Transverse colon (tissue), 4 donors: ENCODE data around the gene ZFAND3. TPM values are rescaled to one million over a fixed set of nuclear protein-coding genes. Genes with fewer than 3 reads are reported as not detected.

Experiments
- DNase-seq: peaks from one replicate; pipeline ENCODE4 v3.0.0-alpha.2; 2019
- H3K27ac ChIP-seq, 4 donors: fragments of 200-600 bp; sonication (generic); 2 replicates each; pipeline ENCODE4 v1.5.1; 2016 to 2018; ENCODE audit warnings: inconsistent platforms in 4 of 4
- H3K27me3 ChIP-seq: fragments of 200-600 bp; sonication (generic); 2 replicates; pipeline ENCODE4 v1.5.1; 2017; ENCODE audit warnings: inconsistent platforms
- H3K36me3 ChIP-seq, 4 donors: fragments of 200-600 bp; sonication (generic); 2 replicates each; pipeline ENCODE4 v1.5.1; 2017 to 2019; ENCODE audit warnings: inconsistent platforms in 4 of 4
- H3K4me1 ChIP-seq, 4 donors: fragments of 200-600 bp; sonication (generic); 2 replicates each; pipeline ENCODE4 v1.5.1; 2017 to 2020; ENCODE audit warnings: inconsistent platforms in 4 of 4
- H3K4me3 ChIP-seq, 4 donors: fragments of 200-600 bp; sonication (generic); 1 replicate in 1 of 4; 2 replicates in 3 of 4; pipeline versions ENCODE4 v1.5.1 to v1.6.1; 2017 to 2019; ENCODE audit warnings: inconsistent platforms in 4 of 4
- H3K9me3 ChIP-seq, 2 donors: fragments of 200-600 bp; sonication (generic); 2 replicates each; pipeline ENCODE4 v1.5.1; 2017 to 2019; ENCODE audit warnings: inconsistent platforms in 2 of 2
- EP300 ChIP-seq: sonication (generic); formaldehyde crosslinking; IDR thresholded peaks from one replicate; pipeline ENCODE4 v1.6.1; 2017; ENCODE audit warnings: antibody characterized with exemption, low read depth
- POLR2A ChIP-seq: fragments of 450-650 bp; IDR thresholded peaks from one replicate; pipeline ENCODE4 v1.6.1; 2016; ENCODE audit warnings: antibody characterized with exemption, mild to moderate bottlenecking, moderate library complexity
- POLR2AphosphoS5 ChIP-seq, 3 donors: sonication (generic); formaldehyde crosslinking; IDR thresholded peaks; one replicate each; pipeline ENCODE4 v1.6.1; 2016; ENCODE audit warnings: antibody characterized with exemption in 3 of 3
- WGBS, 2 donors: methylation state at CpG; one replicate each; pipeline ENCODE4 v1.1.5; 2018; ENCODE audit warnings: low coverage in 1 of 2; 5-methylcytosine and 5-hydroxymethylcytosine counted together
- in situ Hi-C, 4 donors: fragments of 200-750 bp; cut with MboI; loops; one replicate each; pipeline versions ENCODE4 v1.15.0 to v1.15.1; 2017; ENCODE audit warnings: low sequenced_read_pairs in 3 of 4, low pct_ligation_motif_present in 1 of 4, low pct_unique_long_range_greater_than_20kb in 1 of 4
- intact Hi-C: fragments of 100-400 bp; cut with DNase I; formaldehyde crosslinking; loops from one replicate; pipeline ENCODE4 v1.15.1; 2023; ENCODE audit warnings: low total_unique reads
- total RNA-seq, 4 donors: library from RNA; depleted of rRNA; stranded (reverse); fragments of >200 nt; gene quantifications; one replicate each; pipeline ENCODE4 v1.1.0, GENCODE V29; 2016
- TF ChIP-seq, protein P1 (sequence below), 5 experiments: fragments of 200-600 bp in 3 of 5; fragments of 450-650 bp in 2 of 5; sonication (generic) in 3 of 5; IDR thresholded peaks; 1 replicate in 2 of 5; 2 replicates in 3 of 5; pipeline ENCODE4 v1.5.1; 2016 to 2017; ENCODE audit warnings: antibody characterized with exemption in 5 of 5, inconsistent platforms in 3 of 5, mild to moderate bottlenecking in 2 of 5, moderate library complexity in 1 of 5

The ZFAND3 gene
- total RNA-seq, 4 donors from 2014 or later: 20.5 to 83.4 (median 36.5) TPM

DNA sequence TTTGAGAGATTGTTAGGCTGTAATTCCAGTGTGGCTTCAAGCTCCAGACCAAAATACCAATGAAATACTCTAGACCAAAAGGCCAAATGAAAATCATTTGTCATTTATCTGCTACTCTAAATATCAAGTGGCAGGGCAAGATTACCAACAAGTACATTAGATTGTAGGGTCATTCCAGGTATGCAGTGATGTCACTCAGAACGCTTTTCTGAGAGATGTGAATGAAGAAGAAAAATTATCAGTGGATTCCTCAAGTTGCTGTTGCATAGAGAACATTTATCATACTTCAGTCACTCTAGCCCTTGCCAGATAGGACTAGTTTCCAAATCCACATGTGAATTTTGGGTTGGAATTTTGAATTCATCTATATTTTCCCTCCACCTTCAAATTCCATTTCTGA is 65.0 kb downstream of the ZFAND3 start:
- WGBS, 2 donors: 92 to 100% methylated on average over 1 of the region's 1 CpG
- intact Hi-C loops: no loop called here
- DNase-seq: no peak
- Histone ChIP-seq H3K9me3 (no peaks in the 10 kb centered on the region), H3K4me1 (peaks cover 0 to 30% (median 14%) of the 10 kb centered on the region in 4 donors), H3K27me3 (no peaks in the 10 kb centered on the region), H3K27ac (no peak overlapping the region), H3K36me3 (no peaks in the 10 kb centered on the region), H3K4me3 (no peak overlapping the region)
- in situ Hi-C loops: no loop called here
- TF ChIP-seq EP300 (no peak), POLR2AphosphoS5 (IDR thresholded peaks at IDR 0.05) (no peak), POLR2A (no peak)
- TF ChIP-seq, protein P1, sequence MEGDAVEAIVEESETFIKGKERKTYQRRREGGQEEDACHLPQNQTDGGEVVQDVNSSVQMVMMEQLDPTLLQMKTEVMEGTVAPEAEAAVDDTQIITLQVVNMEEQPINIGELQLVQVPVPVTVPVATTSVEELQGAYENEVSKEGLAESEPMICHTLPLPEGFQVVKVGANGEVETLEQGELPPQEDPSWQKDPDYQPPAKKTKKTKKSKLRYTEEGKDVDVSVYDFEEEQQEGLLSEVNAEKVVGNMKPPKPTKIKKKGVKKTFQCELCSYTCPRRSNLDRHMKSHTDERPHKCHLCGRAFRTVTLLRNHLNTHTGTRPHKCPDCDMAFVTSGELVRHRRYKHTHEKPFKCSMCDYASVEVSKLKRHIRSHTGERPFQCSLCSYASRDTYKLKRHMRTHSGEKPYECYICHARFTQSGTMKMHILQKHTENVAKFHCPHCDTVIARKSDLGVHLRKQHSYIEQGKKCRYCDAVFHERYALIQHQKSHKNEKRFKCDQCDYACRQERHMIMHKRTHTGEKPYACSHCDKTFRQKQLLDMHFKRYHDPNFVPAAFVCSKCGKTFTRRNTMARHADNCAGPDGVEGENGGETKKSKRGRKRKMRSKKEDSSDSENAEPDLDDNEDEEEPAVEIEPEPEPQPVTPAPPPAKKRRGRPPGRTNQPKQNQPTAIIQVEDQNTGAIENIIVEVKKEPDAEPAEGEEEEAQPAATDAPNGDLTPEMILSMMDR (IDR thresholded peaks at IDR 0.05): no peak

DNA sequence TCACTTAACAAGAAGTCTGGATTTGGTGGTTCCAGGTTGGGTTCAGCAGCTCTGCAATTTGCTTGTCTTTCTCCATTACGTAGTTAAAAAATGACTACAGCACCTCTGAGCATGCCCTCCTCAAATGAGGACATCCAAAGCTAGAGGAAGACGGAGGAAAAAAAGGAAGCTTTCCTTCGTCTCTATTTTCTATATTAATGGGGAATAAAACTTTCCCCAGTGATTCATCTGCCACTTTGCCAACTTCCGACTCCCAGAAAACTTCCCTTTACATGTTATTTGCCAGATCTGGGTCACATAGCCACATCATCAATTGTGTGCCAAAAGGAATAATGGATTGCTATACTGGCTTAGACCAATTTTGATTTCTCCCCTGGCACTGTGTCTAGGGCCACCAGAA is 69.5 kb downstream of the ZFAND3 start:
- H3K27ac ChIP-seq: no peak overlapping the region
- peaks cover 0 to 14% (median 0%) of the 10 kb centered on the region in 4 donors for H3K4me1 ChIP-seq
- TF ChIP-seq EP300 (no peak), POLR2A (no peak), POLR2AphosphoS5 (IDR thresholded peaks at IDR 0.05) (no peak)
- TF ChIP-seq, protein P1 (IDR thresholded peaks at IDR 0.05): no peak
- WGBS, 2 donors: 67 to 72% methylated on average over 3 to 4 of the region's 4 CpGs
- no peak for DNase-seq
- intact Hi-C loops (no loop called here), in situ Hi-C loops (no loop called here)
- H3K27me3 ChIP-seq: no peaks in the 10 kb centered on the region
- H3K36me3 ChIP-seq: no peaks in the 10 kb centered on the region
- H3K9me3 ChIP-seq: no peaks in the 10 kb centered on the region
- H3K4me3 ChIP-seq: no peak overlapping the region

DNA sequence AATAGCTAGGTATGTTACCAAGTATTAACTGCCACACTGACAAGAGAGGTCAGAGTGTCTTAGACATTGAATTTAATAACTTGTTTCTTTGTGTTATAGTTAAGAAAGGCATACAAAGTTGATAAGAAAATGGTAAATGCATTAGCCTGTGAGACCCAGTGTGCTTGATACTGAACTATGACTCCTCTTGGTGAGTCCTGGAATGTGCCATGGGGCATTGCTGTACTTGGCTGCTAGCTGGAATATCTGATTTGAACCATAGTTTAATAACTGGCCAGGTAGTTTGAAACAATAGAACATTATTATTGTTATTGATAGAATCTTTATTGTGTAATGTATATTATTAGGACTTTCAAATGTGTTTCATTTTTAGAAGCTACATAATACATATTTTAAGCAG is 70.0 kb downstream of the ZFAND3 start:
- in situ Hi-C loops: no loop called here

DNA sequence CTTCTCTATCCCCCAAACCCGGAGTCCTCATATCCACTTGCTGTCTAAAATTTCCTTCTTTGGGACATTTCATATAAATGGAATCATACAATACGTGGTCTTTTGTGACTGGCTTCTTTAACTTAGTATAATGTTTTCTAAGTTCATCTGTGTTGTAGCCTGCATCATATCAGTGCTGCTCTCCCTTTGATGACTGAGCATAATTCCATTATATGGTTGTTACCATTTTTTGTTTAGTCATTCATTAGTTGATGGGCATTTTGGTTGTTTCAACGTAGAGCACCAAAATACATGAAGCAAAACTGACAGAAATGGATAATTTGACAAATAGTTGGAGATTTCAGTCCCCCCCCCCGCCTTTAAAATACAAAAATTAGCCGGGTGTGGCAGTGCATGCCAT is 71.5 kb downstream of the ZFAND3 start:
- intact Hi-C loops (no loop called here), in situ Hi-C loops (no loop called here)
- H3K4me1 ChIP-seq: peaks cover 0 to 18% (median 1%) of the 10 kb centered on the region in 4 donors
- DNase-seq: no peak
- H3K4me3 ChIP-seq: no peak overlapping the region
- H3K27me3 ChIP-seq: no peaks in the 10 kb centered on the region
- no peak overlapping the region for H3K27ac ChIP-seq
- WGBS, 2 donors: 88% methylated on average over 4 to 5 of the region's 5 CpGs
- no peaks in the 10 kb centered on the region for H3K36me3 ChIP-seq
- TF ChIP-seq, protein P1 (IDR thresholded peaks at IDR 0.05): no peak
- no peaks in the 10 kb centered on the region for H3K9me3 ChIP-seq

More for the DNA sequence above, 70.0 kb downstream of the ZFAND3 start:
- DNase-seq: no peak
- Histone ChIP-seq H3K27ac (no peak overlapping the region), H3K4me3 (no peak overlapping the region), H3K9me3 (no peaks in the 10 kb centered on the region), H3K36me3 (no peaks in the 10 kb centered on the region), H3K4me1 (peaks cover 0 to 14% (median 0%) of the 10 kb centered on the region in 4 donors), H3K27me3 (no peaks in the 10 kb centered on the region)
- intact Hi-C loops: no loop called here
- no peak for TF ChIP-seq POLR2AphosphoS5 (IDR thresholded peaks at IDR 0.05)
- TF ChIP-seq EP300: no peak
- TF ChIP-seq, protein P1 (IDR thresholded peaks at IDR 0.05): no peak
- no peak for TF ChIP-seq POLR2A
